AG10803 (cell line): ENCODE data around the gene HMG20A.

Source experiments
- DNase-seq: peaks from one replicate; pipeline ENCODE4 v3.0.0; 2010; ENCODE audit warnings: low read depth
- H3K4me3 ChIP-seq: 2 replicates; pipeline ENCODE4 v1.5.1; 2011; ENCODE audit warnings: mild to moderate bottlenecking, low read length, control low read depth
- TF ChIP-seq, protein P1 (sequence below): conservative IDR thresholded peaks from 2 replicates; pipeline ENCODE4 v1.5.1; 2011; ENCODE audit warnings: mild to moderate bottlenecking, low read length, control low read depth, inconsistent platforms

HMG20A gene

DNA sequence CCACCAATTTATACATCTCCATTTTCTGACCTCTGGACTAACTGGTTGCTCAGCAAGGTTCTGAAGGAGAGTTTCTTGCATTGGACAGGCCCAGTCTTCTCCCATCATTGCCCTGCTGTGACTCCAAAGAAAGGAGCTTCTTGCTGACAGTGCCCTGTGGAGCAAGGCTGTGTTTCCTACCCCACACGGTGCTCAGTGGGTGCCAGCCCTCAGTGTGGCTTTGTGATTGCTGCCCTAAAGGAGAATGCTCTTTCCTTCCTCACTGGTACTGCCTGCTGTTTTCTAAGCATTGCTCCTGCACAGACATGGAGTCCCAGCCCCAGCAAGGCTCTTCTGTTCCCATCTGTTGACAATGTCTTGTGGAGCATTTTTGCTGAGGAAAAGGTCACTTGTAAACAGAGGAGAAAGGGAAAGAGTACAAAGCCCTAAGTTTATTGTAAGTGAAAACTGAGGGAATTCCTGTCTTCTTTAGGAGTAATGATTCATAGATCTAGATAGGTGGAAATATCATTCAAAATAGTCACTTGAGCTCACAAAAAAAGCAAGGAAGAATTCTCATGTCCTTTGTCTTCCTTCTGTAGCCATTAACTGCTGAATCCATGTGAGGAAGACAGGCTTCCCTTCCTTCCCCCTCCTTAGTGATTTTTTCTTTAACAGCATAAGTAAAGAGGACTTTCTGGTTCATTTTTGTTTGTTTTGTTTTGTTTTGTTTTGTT lies 62.9 kb downstream of the HMG20A start:
- TF ChIP-seq, protein P1, sequence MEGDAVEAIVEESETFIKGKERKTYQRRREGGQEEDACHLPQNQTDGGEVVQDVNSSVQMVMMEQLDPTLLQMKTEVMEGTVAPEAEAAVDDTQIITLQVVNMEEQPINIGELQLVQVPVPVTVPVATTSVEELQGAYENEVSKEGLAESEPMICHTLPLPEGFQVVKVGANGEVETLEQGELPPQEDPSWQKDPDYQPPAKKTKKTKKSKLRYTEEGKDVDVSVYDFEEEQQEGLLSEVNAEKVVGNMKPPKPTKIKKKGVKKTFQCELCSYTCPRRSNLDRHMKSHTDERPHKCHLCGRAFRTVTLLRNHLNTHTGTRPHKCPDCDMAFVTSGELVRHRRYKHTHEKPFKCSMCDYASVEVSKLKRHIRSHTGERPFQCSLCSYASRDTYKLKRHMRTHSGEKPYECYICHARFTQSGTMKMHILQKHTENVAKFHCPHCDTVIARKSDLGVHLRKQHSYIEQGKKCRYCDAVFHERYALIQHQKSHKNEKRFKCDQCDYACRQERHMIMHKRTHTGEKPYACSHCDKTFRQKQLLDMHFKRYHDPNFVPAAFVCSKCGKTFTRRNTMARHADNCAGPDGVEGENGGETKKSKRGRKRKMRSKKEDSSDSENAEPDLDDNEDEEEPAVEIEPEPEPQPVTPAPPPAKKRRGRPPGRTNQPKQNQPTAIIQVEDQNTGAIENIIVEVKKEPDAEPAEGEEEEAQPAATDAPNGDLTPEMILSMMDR, result no peak
- no peak overlapping the region for H3K4me3 ChIP-seq
- DNase-seq, result no peak

DNA sequence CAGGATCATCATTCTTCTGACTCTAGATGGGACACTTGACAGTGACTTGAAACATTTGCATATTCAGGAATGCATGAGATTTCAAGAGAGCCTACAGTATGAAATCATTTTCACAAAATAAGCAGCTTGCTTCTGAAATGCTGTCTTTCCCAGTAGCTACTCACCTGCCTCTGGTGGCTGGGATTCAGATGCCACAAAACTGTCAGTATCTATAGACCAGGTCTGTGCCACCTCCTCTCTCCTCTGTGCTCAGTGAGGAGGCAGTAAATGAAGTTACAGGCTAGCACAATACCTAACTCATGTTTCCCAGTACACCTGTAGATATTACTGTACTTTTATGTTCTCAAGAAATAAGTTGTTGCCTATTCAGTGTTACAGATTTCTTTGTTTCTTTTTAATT lies 64.3 kb downstream of the HMG20A start:
- no peak for DNase-seq
- TF ChIP-seq, protein P1, result no peak
- no peak overlapping the region for H3K4me3 ChIP-seq

DNA sequence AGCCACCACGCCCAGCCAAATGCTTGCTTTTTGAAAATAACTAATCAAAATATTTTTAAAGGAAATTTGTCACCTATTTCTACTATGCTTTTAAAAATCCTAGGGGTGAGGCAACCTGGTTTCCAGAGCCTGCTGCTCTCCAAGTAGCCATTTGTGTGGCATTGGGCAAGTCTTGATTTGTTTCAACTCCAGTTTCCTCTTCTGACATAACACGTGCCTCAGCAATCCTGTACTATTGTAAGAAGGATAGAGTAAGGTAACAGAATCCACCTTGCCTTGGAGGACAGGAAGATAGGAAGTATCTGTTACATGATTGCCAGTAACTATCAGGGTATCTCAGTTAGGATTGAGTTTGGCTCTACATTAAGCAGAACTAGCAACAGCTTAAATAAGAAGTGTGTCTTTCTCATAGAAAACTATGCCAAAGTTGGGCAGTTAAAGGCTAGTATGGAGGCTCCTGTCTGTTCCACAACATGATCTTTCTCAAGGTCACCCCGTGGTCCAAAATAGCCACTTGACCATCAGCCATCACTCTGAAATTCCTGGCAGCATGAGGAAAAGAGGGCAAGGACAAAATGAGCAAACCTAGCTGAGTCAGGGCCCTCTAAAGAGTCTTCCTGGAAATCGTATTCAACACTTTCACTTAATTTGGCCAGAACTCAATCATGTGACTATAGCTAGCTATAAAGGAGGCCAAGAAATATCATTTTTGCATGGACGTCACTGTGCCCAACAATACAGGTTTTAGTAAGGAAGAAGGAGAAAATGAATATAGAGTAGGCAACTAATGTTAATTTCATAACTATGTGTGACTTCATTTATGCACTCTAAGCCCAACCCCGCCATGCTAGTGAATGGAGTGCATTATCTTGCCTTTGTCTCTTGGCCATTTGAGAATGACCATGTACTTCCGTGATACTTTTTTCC lies 66.1 kb downstream of the HMG20A start:
- TF ChIP-seq, protein P1, result no peak
- no peak for DNase-seq
- H3K4me3 ChIP-seq, result no peak overlapping the region

DNA sequence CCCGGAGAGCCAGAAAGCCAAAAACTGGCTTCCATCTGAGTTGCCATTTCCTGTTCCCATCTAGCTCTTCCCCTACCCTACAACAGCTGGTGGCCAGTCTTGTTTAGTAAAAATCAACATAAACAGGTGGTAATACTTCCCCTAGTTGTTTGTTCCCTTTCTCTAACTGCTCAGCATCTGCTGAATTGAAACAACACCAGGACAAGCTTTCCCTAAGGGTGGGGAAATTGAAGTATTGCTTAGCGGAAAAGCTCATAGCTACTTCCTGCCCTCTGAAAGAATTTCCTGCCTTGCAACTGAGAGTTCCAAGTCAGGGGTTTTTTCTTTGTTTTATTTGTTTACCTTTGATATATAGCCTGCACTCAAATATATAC lies 66.8 kb downstream of the HMG20A start:
- no peak for DNase-seq
- TF ChIP-seq, protein P1, result no peak
- no peak overlapping the region for H3K4me3 ChIP-seq

- TF ChIP-seq, protein P1, result no peak
- no peak overlapping the region for H3K4me3 ChIP-seq
These were observed 67.2 kb downstream of the HMG20A start for GRCh38 chr15:77487888-77488287.

GRCh38 chr15:77489647-77490046 lies 69.0 kb downstream of the HMG20A start:
- no peak for DNase-seq
- H3K4me3 ChIP-seq, result no peak overlapping the region
- TF ChIP-seq, protein P1, result no peak

More at GRCh38 chr15:77487888-77488287, 67.2 kb downstream of the HMG20A start:
- no peak for DNase-seq
